MCF 10A (cell line): ENCODE data around the gene RAB10. TPM values are rescaled to one million over a fixed set of nuclear protein-coding genes. Genes with fewer than 3 reads are reported as not detected.

ENCODE experiments used
- BruUV-seq: library from RNA; stranded (reverse); fragments of 400-500 nt; replicated peaks from 2 replicates; lab custom pipeline; 2021; lab: Mats Ljungman, UMichigan
- CTCF ChIA-PET: fragments of 300-600 bp; sonication (Branson Sonifier 250); formaldehyde crosslinking; extraction: SDS; loops from one replicate; lab custom pipeline; 2021; ENCODE audit warnings: antibody characterized with exemption, inconsistent platforms; lab: Yijun Ruan, JAX
- POLR2A ChIA-PET: fragments of 300-600, 350-650 bp; sonication (Branson Sonifier 250); formaldehyde crosslinking; extraction: SDS; loops from one replicate; lab custom pipeline; 2020; ENCODE audit warnings: antibody characterized with exemption, inconsistent platforms; lab: Yijun Ruan, JAX
- DNase-seq: peaks from one replicate; pipeline ENCODE4 v3.0.0-alpha.2; 2018; ENCODE audit not compliant: unreplicated experiment
- H3K27ac Mint-ChIP-seq: one replicate; pipeline ENCODE4 v1.8.0; 2022; ENCODE audit warnings: mild to moderate bottlenecking, low read depth, mixed read lengths; ENCODE audit not compliant: unreplicated experiment
- H3K27me3 Mint-ChIP-seq: one replicate; pipeline ENCODE4 v1.8.0; 2022; ENCODE audit warnings: mixed read lengths; ENCODE audit not compliant: insufficient read depth, unreplicated experiment
- H3K36me3 Mint-ChIP-seq: one replicate; pipeline ENCODE4 v1.8.0; 2022; ENCODE audit warnings: mild to moderate bottlenecking, moderate library complexity, mixed read lengths; ENCODE audit not compliant: insufficient read depth, unreplicated experiment
- H3K4me1 Mint-ChIP-seq: one replicate; pipeline ENCODE4 v1.8.0; 2022; ENCODE audit warnings: mixed read lengths; ENCODE audit not compliant: insufficient read depth, unreplicated experiment
- H3K4me3 Mint-ChIP-seq: one replicate; pipeline ENCODE4 v1.8.0; 2022; ENCODE audit warnings: mild to moderate bottlenecking, moderate library complexity, mixed read lengths; ENCODE audit not compliant: unreplicated experiment
- H3K9me3 Mint-ChIP-seq: one replicate; pipeline ENCODE4 v1.8.0; 2022; ENCODE audit warnings: mixed read lengths; ENCODE audit not compliant: unreplicated experiment
- intact Hi-C: fragments of 100-400 bp; cut with micrococcal nuclease; formaldehyde crosslinking; loops from 2 replicates; pipeline ENCODE4 v1.14.1; 2022
- total RNA-seq: library from RNA; stranded (reverse); gene quantifications from 2 replicates; pipeline ENCODE4 v1.2.3, GENCODE V29; 2022
- TF ChIP-seq, protein P1 (sequence below): fragments of 200-600 bp; IDR thresholded peaks from one replicate; pipeline ENCODE4 v1.8.0; 2022; ENCODE audit warnings: antibody characterized with exemption, mild to moderate bottlenecking; ENCODE audit not compliant: unreplicated experiment

The RAB10 gene
- total RNA-seq, 1 experiment from 2014 or later: 147 TPM

DNA sequence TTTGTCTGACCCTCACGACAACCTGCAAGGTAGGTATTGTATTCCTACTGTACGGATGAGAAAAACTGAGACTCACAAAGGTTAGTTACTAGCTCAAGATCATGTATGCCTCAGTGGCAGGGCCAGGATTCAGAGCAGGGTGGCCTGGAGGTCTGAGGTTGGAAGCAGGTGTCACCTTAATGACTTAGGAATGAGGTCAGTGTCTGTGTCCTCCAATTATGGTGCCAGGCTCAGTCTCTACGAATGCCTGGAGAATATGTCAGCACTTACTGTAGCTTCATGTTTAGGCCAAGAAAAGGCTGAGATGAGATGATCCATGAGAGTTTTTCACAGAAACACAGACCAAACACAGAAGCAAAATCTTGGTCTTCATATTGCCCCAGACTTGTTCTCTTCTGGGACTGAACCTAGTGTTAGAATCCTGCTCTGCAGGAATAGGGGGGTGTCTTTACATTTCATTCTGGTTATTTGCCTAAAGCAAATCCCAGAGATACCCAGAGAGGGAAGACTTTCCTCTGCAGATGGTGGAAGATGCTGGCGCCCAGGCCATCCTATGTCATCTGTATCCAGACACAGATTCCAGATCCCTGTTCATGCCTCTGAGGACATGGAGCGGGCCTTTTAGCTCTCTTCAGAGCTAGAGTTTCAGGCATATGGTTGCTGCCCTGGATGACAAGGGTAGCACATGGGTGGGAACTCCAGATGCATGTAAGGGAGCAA lies 16.3 kb upstream of the RAB10 start:
- BruUV-seq: no TSS peak
- POLR2A ChIA-PET: interaction anchor here (0.6 to 13.2 kb wide), 16 partner anchors 9 to 328 kb away, joined by 3 to 250 read pairs (median 6); partner anchors contain the start of genes ASXL2 and RAB10
- Mint-ChIP-seq H3K9me3 (no peaks in the 10 kb centered on the region), H3K4me3 (no peak overlapping the region), H3K27ac (peak overlapping the region; percentile 56), H3K4me1 (peaks cover 25% of the 10 kb centered on the region), H3K36me3 (no peaks in the 10 kb centered on the region), H3K27me3 (no peaks in the 10 kb centered on the region)
- DNase-seq: no peak
- TF ChIP-seq, protein P1, sequence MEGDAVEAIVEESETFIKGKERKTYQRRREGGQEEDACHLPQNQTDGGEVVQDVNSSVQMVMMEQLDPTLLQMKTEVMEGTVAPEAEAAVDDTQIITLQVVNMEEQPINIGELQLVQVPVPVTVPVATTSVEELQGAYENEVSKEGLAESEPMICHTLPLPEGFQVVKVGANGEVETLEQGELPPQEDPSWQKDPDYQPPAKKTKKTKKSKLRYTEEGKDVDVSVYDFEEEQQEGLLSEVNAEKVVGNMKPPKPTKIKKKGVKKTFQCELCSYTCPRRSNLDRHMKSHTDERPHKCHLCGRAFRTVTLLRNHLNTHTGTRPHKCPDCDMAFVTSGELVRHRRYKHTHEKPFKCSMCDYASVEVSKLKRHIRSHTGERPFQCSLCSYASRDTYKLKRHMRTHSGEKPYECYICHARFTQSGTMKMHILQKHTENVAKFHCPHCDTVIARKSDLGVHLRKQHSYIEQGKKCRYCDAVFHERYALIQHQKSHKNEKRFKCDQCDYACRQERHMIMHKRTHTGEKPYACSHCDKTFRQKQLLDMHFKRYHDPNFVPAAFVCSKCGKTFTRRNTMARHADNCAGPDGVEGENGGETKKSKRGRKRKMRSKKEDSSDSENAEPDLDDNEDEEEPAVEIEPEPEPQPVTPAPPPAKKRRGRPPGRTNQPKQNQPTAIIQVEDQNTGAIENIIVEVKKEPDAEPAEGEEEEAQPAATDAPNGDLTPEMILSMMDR: no peak
- CTCF ChIA-PET: interaction anchor here (0.6 to 1.6 kb wide), 10 partner anchors 8 to 970 kb away, joined by 3 to 6 read pairs (median 4); partner anchors contain the start of gene RAB10
- intact Hi-C loops: no loop called here

DNA sequence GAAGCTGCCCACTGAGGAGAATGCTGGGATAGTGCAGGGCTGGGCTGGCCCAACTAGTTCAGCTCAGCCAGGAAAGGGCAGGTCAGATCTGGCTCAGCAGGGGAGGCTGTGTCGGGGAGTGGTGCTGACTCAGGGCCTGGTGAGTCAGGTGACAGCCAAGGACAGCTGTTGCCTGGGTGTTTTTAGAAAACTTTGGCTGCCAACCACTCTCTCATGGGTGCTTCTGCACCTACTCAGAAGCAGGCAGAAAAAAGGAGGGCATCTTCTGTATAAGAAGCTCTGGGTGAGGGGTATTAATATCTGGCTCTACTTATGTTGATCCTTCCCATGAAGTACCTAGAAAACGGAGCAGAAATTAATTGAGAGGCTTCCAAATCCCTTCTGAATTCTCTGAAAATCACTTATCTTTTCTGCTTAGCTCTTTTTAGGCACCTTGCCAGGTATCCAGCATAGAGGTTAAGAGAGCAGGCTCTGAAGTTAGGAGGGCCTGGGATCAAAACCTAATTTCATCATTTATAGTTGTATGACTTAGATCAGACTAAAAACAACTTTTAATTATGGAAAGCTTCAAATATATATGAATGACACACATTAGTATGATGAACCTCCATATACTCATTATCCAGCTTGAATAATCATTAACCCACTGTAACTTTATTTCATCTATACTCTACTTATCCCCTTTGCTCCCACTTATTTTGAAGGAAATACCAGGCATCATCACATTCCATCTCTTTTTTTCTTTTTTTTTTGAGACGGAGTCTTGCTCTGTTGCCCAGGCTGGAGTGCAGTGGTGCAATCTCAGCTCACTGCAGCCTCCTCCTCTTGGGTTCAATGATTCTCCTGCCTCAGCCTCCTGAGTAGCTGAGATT lies 15.5 kb upstream of the RAB10 start:
- Mint-ChIP-seq H3K4me1 (peaks cover 22% of the 10 kb centered on the region), H3K36me3 (no peaks in the 10 kb centered on the region), H3K4me3 (no peak overlapping the region), H3K9me3 (no peaks in the 10 kb centered on the region), H3K27me3 (no peaks in the 10 kb centered on the region), H3K27ac (peak overlapping the region; percentile 56)
- POLR2A ChIA-PET: interaction anchor here (0.6 to 13.2 kb wide), 16 partner anchors 10 to 327 kb away, joined by 3 to 250 read pairs (median 6); partner anchors contain the start of genes ASXL2 and RAB10
- intact Hi-C loops: no loop called here
- CTCF ChIA-PET: interaction anchor here (0.6 to 1.2 kb wide), 12 partner anchors 8 to 969 kb away, joined by 3 to 5 read pairs (median 4); no protein-coding TSS in a partner anchor
- BruUV-seq: no TSS peak
- DNase-seq: peak; percentile 93
- TF ChIP-seq, protein P1: no peak

DNA sequence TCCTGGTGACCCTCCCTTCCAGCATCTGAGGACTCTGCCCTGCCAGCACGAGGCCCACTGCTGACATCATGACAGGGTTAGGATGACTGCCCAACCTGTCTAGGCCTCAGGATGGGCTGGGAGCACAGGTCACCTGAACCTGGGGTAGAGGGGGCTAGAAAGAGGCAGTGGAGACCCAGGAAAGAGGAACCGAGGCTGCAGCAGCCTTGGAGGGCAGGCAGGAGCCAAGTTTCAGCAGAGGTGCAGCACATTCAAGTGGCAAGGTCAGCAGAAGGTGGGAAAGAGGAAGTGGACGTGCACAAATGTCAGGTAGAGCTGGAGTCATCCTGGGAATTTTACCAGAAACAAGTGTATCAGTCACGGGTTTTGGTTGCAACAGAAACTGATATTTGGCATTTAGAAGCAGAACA lies 13.6 kb upstream of the RAB10 start:
- DNase-seq: no peak
- intact Hi-C loops: no loop called here

More for the DNA sequence above, 13.6 kb upstream of the RAB10 start:
- Mint-ChIP-seq H3K9me3 (no peaks in the 10 kb centered on the region), H3K27me3 (no peaks in the 10 kb centered on the region), H3K4me3 (no peak overlapping the region), H3K27ac (no peak overlapping the region), H3K4me1 (peaks cover 22% of the 10 kb centered on the region), H3K36me3 (no peaks in the 10 kb centered on the region)
- CTCF ChIA-PET: interaction anchor here (0.6 to 1.2 kb wide), 3 partner anchors 13 to 117 kb away, joined by 3 to 4 read pairs (median 4); no protein-coding TSS in a partner anchor
- TF ChIP-seq, protein P1: no peak
- BruUV-seq: no TSS peak
- POLR2A ChIA-PET: interaction anchor here (0.5 to 13.2 kb wide), 4 partner anchors 9 to 68 kb away, joined by 3 to 250 read pairs (median 3); partner anchors contain the start of gene RAB10
